Temporal lobe (tissue), 2 donors: Measurements from ENCODE around the gene PLXNB1. TPM values are rescaled to one million over a fixed set of nuclear protein-coding genes. Genes with fewer than 3 reads are reported as not detected.

Experiments
- small RNA-seq: library from RNA; depleted of rRNA; stranded (forward); fragments of <200 nt; gene quantifications from one replicate; pipeline ENCODE3, GENCODE V24; 2014; ENCODE audit warnings: low replicate concordance
- total RNA-seq: library from RNA; depleted of rRNA; stranded (reverse); fragments of >200 nt; gene quantifications from one replicate; pipeline ENCODE4 v1.2.3, GENCODE V29; 2014

The PLXNB1 gene
- total RNA-seq, 1 donor from 2014 or later = 50.9 TPM

Small RNAs within 50 kb of the gene (small RNA-seq; reads per million reads assigned to genes)
- not detected for gene RN7SL321P

Other genes with a start within 250 kb of the PLXNB1 start
- gene CDC25A, start 241.7 kb downstream of the PLXNB1 start, total RNA-seq = 3.0 TPM
- not detected for gene CAMP, start 206.6 kb downstream of the PLXNB1 start, total RNA-seq
- 20.2 TPM for gene ZNF589, start 189.0 kb downstream of the PLXNB1 start, total RNA-seq
- 20.2 TPM for gene NME6, start 128.7 kb downstream of the PLXNB1 start, total RNA-seq
- not detected for gene SPINK8, start 96.4 kb downstream of the PLXNB1 start, total RNA-seq
- gene FBXW12, start 57.9 kb downstream of the PLXNB1 start, total RNA-seq = 1.5 TPM
- gene CCDC51, start 10.0 kb upstream of the PLXNB1 start, total RNA-seq = 7.4 TPM
- 120 TPM for gene TMA7, start 10.2 kb upstream of the PLXNB1 start, total RNA-seq
- 4.7 TPM for gene ATRIP, start 16.7 kb upstream of the PLXNB1 start, total RNA-seq
- gene SHISA5, start 74.1 kb upstream of the PLXNB1 start, total RNA-seq = 47.5 TPM
- 15.0 TPM for gene PFKFB4, start 126.7 kb upstream of the PLXNB1 start, total RNA-seq
- gene UCN2, start 133.7 kb upstream of the PLXNB1 start, total RNA-seq = not detected
- gene COL7A1, start 165.2 kb upstream of the PLXNB1 start, total RNA-seq = 1.7 TPM
- gene UQCRC1, start 179.6 kb upstream of the PLXNB1 start, total RNA-seq = 102 TPM
- not detected for gene TMEM89, start 191.7 kb upstream of the PLXNB1 start, total RNA-seq
- 3.2 TPM for gene SLC26A6, start 205.4 kb upstream of the PLXNB1 start, total RNA-seq
- 36.6 TPM for gene CELSR3, start 232.8 kb upstream of the PLXNB1 start, total RNA-seq